HG03457 (cell line): ENCODE data around the gene CES5A.
"Not testable (repeated sequence)": the region's sequence is repeated elsewhere in the genome, so short reads cannot be mapped to it uniquely, and the experiment has no call there.

ENCODE experiments used
- ATAC-seq: cut with Tn5 transposase; IDR thresholded peaks from one replicate; pipeline ENCODE4 v1.9.1; 2021; ENCODE audit warnings: moderate number of reproducible peaks; ENCODE audit not compliant: unreplicated experiment

The CES5A gene

GRCh38 chr16:55876854-55877253 lies 1.7 kb upstream of the CES5A start:
- ATAC-seq = no peak

DNA sequence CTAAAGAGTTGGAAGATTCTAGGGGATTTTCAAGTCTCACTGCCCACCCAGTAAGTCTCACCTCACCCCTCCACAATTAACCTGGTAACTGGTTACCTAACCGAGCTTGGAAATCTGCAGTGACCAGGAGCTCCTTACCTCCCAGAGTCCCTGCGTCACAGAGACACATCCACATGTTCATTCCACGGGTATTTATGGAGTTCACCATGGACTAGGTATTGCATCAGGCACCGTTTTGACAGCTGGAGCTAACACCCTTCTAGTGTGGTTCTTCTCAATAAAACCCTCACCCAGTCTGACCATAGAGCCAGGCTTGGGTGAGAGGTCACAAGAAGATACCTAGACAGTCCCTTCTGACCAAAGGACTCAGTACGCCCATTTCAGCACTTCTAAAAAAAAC lies 2.1 kb downstream of the CES5A start:
- ATAC-seq = no peak

DNA sequence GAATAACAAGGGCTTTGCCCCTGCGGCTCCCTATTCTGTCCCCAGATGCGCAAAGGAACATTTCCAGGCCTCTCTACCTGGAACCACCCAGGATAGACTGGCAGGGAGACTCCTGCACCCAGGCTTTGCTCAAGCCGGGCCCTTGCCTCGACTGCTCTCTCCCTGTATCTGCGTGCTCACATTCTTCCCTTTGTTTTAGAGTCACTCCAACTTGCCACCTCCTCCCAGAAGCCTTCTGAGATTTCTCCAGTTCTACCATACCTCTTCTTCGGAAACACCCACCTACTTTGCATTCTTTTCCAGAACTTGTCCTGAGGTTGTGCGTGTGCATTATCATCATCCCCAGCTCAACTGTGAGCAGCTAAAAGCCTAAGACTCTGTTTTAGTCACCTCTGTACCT lies 3.0 kb downstream of the CES5A start:
- ATAC-seq = no peak

DNA sequence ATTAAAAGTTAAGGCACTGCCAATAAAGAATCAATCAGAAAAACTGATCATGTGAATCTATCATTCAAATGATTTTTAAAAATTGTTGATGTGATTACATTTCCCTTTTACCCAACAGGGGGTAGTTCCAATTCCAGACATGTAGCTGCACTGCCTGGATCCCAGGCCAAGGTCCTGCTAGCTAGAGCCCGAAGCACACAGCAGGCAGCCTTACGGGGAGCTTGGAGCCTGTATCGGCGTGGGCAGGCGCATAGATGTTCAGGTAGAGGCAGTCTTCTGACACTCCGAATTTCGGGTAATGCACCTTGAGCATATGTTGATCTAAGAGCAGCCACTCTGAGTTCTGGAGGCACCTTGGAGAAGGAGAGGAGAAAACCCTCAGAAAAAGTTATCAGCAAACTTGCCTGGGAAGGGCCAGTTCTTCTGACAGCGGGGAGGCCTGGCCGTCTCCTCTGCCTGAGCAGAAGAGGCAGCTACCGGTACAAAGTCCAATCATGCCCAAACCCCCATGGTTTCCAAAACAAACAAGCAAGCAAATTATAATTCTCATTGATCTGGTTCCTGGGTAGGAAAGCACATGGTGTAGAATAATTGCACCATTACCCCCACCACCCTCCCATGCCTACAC lies 3.6 kb downstream of the CES5A start:
- no peak for ATAC-seq

DNA sequence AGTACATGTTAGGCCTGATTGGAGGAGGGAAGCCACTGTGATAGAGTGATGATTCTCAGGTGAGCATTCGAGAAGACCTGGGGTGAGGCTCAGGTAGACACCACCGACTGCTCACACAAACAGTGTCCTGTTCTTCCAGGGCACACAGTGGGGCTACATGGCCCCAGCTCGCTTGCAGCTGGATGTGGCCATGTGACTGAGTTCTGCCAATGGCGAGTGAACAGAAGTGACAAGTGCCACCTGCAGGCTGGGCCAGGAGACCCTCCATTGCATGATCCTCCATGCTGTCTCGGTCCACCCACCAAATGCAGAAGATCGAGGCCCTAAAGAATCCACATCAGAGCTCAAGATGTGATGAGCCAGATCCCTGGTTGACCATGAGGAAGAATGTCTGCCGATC lies 6.2 kb downstream of the CES5A start:
- ATAC-seq = no peak

DNA sequence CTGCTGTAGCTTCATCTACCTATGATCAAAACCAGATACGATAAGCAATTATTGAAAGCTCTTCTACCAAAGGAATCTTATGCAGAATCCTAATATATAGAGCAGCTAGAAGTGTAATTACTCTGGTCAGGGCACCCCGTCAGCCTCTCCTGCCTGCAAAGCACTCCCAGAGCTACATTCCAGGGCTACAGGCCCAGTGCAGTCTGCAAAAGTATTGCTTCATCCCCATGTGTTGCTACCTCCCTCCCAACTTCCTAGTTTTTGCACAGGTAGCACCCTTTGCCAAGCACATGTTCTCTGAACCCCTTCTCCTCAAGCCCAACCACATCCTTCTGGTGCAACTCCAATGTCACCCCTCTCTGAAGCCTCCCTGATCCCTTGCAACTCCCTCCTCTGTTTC lies 7.0 kb downstream of the CES5A start:
- no peak for ATAC-seq

DNA sequence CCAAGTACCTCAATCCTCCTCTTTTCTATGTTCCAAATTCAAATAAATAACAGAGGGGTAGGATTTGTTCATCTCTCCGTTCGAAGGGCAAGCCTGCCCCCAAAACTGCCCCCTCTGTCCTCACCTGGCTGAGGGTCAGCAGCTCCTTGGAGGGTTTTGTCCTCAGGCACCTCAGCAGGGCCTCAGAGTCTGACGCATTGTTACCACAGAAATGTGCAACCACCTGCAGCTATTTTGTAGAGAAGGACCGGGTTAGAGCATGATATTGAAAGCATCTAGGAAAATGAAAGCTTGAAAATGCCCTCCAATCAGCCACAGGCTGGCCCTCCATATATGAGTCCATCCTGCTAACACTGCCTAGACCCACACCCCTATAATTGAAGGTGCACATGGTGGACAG lies 13.9 kb downstream of the CES5A start:
- no peak for ATAC-seq

DNA sequence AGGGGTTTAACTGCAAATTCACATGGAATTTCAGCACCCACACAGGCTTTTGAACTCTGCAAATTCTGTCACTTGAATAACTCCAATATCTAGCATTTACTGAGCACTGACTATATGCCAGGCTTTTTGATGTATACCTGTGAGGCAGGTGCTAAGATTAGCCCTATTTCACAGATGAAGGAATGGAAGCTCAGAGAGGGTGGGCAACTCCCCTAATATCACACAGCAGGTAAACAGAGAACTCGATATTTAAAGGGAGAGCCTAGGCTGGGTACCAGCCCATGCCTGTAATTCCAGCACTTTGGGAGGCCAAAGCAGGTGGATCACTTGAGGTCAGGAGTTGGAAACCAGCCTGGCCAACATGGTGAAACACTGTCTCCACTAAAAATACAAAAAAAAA lies 17.5 kb downstream of the CES5A start:
- not testable (repeated sequence) for ATAC-seq

DNA sequence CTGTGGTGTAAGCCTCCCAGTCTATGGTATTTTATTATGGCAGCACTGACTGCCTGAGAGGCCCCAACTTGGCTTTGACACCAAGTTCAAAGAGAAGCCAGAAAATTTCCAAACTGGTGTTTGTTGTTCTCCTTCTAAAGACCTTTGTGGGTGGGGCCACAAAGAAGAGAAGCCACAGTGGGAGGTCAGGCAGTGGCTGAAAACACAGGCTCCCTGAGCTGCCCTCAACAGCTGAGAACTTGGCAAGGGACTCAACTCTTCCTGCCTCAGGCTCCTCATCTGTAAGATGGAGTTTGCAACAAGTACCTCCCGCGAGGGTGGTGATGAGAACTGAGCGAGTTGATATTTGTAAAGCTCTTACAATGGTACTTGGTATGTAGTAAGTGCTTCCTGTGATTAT lies 18.2 kb downstream of the CES5A start:
- ATAC-seq = no peak

GRCh38 chr16:55853114-55853513 lies 22.1 kb downstream of the CES5A start:
- ATAC-seq = no peak

- no peak for ATAC-seq
Measured at GRCh38 chr16:55849536-55849935, 25.6 kb downstream of the CES5A start.

DNA sequence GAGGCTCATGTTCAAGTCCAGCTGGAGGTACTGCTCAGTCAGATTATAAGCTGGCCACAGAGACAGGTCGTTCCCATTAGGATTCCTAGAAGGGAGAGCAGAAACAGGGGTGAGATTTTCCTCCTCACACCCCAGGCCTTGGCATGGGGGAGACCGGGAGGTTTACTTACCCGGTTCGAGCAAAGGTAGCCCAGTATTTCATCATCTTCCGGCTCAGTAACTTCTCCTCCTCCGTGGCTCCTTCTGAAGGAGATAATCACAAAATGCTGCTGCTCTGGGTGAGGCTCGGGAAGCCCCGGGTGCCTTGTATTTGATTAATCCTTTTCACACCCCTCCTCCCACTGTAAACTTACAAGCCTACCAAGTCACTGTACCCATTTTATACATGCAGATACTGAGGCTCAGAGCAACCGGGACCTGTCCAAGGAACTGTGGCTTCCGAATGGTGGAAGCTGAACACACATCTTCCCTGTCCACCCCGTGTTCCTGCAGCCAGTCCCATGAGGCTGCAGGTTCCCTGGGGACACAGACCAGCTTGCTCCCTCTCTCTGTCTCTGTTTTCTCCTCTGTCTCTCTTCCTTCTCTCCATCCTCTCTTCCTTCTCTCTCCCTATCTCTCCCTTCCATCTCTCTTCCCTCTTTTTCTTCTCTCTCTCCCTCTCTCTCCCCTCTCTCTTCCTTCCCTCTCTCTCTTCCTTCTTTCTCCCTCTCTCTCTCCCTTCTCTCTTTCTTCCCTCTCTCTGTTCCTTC lies 28.4 kb downstream of the CES5A start:
- no peak for ATAC-seq

DNA sequence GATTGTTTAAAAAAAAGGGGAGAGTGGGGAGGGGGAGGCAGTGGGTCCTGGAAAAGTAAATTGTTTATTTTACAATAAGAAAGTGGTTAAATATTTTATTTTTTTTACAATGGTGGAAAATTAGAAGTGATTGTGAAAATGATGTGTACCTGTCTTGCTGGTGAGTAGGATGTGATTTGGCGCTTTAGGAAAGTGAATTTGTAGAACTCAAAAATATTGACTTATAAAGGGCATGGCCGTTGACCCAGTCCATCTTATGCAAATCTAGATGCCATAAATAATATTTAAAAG lies 32.1 kb downstream of the CES5A start:
- no peak for ATAC-seq

GRCh38 chr16:55842369-55843104 lies 32.6 kb downstream of the CES5A start:
- ATAC-seq = no peak

DNA sequence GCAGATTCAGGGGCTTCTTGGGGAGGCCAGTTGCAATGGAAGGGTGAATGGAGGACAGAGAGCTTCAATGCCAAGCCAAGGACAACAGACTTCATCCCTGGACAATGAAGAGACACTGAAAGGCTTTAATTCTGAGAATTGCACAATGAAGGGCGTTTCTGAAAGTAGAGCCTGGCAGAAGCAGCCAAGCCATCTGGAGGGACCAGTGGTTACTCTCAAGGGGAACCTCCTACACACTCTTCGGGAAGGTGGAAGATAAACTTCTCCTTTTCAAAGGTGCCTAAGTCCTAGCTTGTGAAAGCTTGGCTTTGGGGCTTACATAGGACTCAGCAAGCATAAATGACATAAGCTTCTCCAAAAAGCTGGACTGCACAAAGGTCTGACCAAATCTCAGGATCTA lies 36.1 kb downstream of the CES5A start:
- no peak for ATAC-seq

DNA sequence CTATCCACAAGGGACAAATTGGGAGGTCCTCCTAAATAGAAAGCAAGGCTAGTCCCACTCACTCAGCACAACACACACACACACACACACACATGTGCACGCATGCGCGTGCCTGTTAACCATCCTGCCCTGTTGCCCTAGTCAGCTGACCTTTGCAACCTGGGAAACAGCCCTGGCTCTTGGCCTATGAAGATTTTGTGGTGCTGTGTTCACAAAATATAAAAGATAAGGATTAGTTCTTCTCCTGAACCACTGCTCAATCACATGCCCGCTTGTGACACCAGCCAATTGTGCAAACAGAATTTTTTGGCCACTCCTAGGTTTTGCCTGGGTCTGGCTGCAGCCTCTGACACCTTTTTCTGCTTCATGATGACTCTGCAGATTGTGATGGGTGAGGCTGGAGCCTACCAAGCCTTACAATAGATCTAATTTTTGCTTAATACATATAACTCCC lies 39.0 kb downstream of the CES5A start:
- no peak for ATAC-seq

DNA sequence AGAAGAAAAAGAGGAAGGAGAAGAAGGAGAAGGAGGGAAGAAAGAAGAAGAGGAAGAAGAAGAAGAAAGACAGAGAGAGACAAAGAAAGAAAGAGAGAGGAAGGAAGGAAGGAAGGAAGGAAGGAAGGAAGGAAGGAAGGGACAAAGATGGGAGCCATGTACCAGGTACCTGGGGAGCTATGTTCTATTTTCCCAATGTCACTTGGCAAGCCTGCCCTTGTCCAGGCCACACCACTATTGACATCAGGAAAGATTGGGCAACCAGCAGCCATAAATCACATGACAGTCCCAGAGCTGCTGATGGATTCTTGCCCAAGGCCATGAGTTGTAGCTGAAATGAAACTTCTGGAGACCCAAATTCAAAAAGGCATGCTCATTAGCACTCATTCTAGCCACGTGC lies 39.6 kb downstream of the CES5A start:
- no peak for ATAC-seq

GRCh38 chr16:55835173-55835572 lies 40.0 kb downstream of the CES5A start:
- not testable (repeated sequence) for ATAC-seq

GRCh38 chr16:55834049-55834448 lies 41.1 kb downstream of the CES5A start:
- ATAC-seq = peak; percentile 84

DNA sequence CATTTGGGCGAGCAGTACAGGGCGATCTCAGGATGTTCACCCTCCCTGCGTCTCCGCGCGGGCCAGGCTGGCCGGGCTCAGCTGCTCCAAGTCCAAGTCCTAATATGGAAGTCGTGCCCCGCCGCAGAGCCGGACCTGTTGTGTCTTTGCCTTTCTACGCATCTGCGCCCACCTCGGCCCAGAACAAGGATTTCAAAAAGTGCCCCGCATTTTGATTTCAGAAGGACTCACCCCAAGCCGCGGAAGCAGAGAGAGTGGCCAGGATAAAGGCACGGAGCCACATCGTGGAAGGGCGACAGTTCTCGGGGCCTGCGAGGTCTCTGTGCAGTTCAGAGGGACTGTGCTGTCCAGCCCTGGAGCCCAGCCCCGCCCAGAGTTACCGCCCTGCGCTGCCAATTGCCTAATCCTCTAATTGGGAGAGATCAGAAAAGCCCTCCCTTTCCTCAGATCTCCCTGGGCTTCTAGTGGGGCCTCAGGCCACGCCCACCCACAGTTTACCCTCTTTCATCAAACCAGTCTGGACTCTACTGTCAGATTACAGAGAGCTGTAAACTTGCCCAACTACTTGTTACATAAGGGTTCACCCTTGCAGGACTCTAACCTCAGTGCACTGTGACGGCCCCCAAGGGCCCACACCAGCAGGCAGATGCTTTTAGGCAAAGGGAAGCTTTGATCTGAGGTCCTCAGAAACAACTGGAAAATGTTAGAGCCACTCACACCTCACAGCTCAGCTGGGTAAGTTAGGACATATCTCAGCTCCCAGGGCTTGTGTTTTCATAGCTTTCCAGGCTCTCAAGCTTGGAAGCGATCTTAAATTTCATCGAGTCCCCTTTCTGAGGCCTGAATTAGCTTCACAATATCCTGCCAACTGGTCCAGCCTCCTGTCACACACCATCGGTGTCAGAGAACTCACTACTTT lies 42.1 kb downstream of the CES5A start, which contains the start of gene CES1:
Gene CES1, minus strand, starts transcription at position 324 of the 919 bp plus-strand sequence. Its CDS starts 41 bp downstream, at position 283.
- no peak for ATAC-seq

GRCh38 chr16:55832425-55832772 lies 42.8 kb downstream of the CES5A start:
- ATAC-seq = no peak
